Nephron (organoid): ENCODE results near the gene RSRC1.

Source experiments
- H3K27ac Mint-ChIP-seq, 3 experiments: 2 replicates each; pipeline ENCODE4 v1.8.0; 2020; ENCODE audit warnings: mixed read lengths in 3 of 3, mild to moderate bottlenecking in 2 of 3, moderate library complexity in 1 of 3
- H3K27me3 Mint-ChIP-seq: 2 replicates; pipeline ENCODE4 v1.8.0; 2021; ENCODE audit warnings: low read depth, mild to moderate bottlenecking, moderate library complexity, mixed read lengths
- H3K36me3 Mint-ChIP-seq: 2 replicates; pipeline ENCODE4 v1.8.0; 2020; ENCODE audit warnings: low read depth, mixed read lengths
- H3K4me1 Mint-ChIP-seq: 2 replicates; pipeline ENCODE4 v1.8.0; 2020; ENCODE audit warnings: mixed read lengths
- H3K4me3 Mint-ChIP-seq, 3 experiments: 2 replicates each; pipeline ENCODE4 v1.8.0; 2020; ENCODE audit warnings: mild to moderate bottlenecking in 3 of 3, mixed read lengths in 3 of 3, moderate library complexity in 2 of 3
- H3K9me3 Mint-ChIP-seq: 2 replicates; pipeline ENCODE4 v1.8.0; 2020; ENCODE audit warnings: mixed read lengths
- TF ChIP-seq, protein P1 (sequence below), 3 experiments: fragments of 200-600 bp; sonication (generic); IDR thresholded peaks; one replicate each; pipeline ENCODE4 v1.5.0; 2021; ENCODE audit warnings: antibody characterized with exemption in 3 of 3; ENCODE audit not compliant: unreplicated experiment in 3 of 3

The RSRC1 gene

DNA sequence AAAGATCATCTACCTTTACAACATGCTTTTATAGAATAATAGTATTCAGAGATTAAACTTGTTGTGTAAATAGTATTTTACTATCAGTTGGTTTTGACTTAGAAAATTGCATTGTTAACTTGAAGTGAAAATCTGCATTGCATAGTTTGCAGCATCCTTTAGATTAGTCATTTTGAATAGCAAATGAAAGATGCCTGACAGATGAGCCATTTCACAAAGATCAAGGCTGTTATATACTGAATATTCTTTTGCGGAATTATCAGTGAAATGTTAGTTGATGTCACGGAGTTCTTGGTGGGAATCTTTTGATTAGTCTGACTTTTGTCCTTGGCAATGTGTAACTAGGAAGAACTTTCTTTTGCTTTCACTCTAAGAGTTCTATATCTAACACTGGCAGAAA, 24.5 kb downstream of the RSRC1 start:
- Mint-ChIP-seq H3K27ac (no peak overlapping the region), H3K4me1 (no peaks in the 10 kb centered on the region), H3K36me3 (peaks cover 37% of the 10 kb centered on the region), H3K4me3 (no peak overlapping the region), H3K9me3 (no peaks in the 10 kb centered on the region), H3K27me3 (no peaks in the 10 kb centered on the region)
- TF ChIP-seq, protein P1, sequence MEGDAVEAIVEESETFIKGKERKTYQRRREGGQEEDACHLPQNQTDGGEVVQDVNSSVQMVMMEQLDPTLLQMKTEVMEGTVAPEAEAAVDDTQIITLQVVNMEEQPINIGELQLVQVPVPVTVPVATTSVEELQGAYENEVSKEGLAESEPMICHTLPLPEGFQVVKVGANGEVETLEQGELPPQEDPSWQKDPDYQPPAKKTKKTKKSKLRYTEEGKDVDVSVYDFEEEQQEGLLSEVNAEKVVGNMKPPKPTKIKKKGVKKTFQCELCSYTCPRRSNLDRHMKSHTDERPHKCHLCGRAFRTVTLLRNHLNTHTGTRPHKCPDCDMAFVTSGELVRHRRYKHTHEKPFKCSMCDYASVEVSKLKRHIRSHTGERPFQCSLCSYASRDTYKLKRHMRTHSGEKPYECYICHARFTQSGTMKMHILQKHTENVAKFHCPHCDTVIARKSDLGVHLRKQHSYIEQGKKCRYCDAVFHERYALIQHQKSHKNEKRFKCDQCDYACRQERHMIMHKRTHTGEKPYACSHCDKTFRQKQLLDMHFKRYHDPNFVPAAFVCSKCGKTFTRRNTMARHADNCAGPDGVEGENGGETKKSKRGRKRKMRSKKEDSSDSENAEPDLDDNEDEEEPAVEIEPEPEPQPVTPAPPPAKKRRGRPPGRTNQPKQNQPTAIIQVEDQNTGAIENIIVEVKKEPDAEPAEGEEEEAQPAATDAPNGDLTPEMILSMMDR (IDR thresholded peaks at IDR 0.05; ENCODE audit: unreplicated experiment in 3 of 3), result no peak

DNA sequence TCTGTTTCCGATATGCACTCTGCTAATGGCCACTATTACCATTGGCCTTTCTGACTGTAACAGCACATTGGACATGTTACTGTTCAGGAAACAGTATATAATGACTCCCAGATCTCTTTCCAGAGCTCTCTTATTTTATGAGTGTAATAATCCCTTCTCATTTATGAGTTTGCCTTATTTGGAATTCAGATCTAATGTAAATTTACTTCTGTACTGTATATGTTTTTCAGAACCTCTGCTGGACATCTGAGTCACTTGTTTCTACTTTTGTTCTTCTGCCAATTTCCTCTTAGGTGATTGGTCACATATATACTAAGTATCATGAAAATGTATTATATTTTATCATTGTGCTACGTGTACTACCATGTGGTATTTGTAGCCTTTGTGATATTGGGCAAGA, 30.5 kb downstream of the RSRC1 start:
- no peaks in the 10 kb centered on the region for H3K4me1 Mint-ChIP-seq

DNA sequence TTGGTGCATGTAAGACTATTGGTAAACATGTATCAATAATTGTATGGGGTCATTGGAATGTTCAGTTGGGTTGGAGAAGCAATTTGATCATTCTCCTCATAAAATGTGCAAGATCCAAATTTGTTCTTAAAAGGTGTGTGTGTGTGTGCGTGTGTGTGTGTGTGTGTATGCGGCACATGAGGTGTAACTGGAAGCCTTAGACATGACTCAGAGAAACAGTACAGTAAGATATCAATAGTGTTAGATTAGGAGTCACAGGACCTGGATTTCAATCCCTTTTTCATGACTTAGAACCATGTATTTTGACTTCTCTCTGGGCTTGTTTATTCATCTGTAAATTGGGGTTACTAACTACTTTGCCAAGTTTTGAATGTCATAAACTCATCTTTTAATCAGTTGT, 38.3 kb downstream of the RSRC1 start:
- no peak overlapping the region for H3K27ac Mint-ChIP-seq
- peaks cover 6% of the 10 kb centered on the region for H3K9me3 Mint-ChIP-seq
- H3K4me3 Mint-ChIP-seq, result no peak overlapping the region
- H3K36me3 Mint-ChIP-seq, result peaks cover 23% of the 10 kb centered on the region
- no peaks in the 10 kb centered on the region for H3K4me1 Mint-ChIP-seq
- TF ChIP-seq, protein P1 (IDR thresholded peaks at IDR 0.05; ENCODE audit: unreplicated experiment in 3 of 3), result no peak
- H3K27me3 Mint-ChIP-seq, result no peaks in the 10 kb centered on the region

More for the DNA sequence above, 30.5 kb downstream of the RSRC1 start:
- Mint-ChIP-seq H3K9me3 (peaks cover 7% of the 10 kb centered on the region), H3K36me3 (peaks cover 29% of the 10 kb centered on the region), H3K27me3 (no peaks in the 10 kb centered on the region), H3K27ac (no peak overlapping the region), H3K4me3 (no peak overlapping the region)
- TF ChIP-seq, protein P1 (IDR thresholded peaks at IDR 0.05; ENCODE audit: unreplicated experiment in 3 of 3), result no peak

DNA sequence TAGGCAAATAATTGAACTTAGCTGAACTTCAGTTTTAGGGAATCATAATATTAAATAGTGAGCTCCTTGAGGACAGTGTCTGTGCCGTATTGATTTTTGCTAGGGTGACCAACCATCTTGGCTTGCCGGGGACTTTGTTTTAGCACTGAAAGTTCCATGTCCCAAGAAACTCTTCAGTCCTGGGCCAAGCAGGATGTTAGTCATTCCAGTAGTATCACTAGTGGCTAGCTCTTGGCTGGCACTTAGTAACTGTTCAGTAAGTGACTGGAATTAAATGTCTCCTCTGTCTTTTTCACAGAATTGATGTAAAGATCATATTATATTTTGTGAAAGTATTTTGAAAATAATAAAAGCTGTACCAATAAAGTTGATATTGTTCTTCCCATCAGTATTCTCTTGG, 42.3 kb downstream of the RSRC1 start:
- Mint-ChIP-seq H3K4me3 (no peak overlapping the region), H3K27ac (no peak overlapping the region), H3K9me3 (peaks cover 12% of the 10 kb centered on the region), H3K36me3 (peaks cover 38% of the 10 kb centered on the region), H3K27me3 (peaks cover 4% of the 10 kb centered on the region), H3K4me1 (no peaks in the 10 kb centered on the region)
- TF ChIP-seq, protein P1 (IDR thresholded peaks at IDR 0.05; ENCODE audit: unreplicated experiment in 3 of 3), result no peak

DNA sequence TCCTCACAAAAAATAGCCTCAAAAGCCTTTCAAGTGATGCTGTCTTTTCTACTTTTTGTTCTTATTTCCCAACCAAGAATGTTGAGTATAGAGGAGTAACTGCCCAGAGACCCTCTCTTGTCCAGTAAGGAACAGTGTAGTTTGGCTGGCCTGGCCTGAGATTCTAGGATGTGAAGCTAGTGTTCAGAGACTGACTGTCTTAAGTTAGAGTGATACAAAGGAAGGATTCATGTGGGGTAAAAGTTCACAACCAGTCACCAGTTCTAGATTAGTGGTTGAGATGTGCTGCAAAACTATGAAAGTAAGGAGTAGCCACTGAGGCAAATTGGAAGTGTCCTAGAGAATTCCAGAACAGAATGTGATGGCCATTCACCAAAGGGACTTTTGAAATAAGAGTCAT, 49.1 kb downstream of the RSRC1 start:
- H3K9me3 Mint-ChIP-seq, result peaks cover 11% of the 10 kb centered on the region
- H3K4me3 Mint-ChIP-seq, result no peak overlapping the region
- H3K4me1 Mint-ChIP-seq, result no peaks in the 10 kb centered on the region
- TF ChIP-seq, protein P1 (IDR thresholded peaks at IDR 0.05; ENCODE audit: unreplicated experiment in 3 of 3), result no peak
- peaks cover 26% of the 10 kb centered on the region for H3K36me3 Mint-ChIP-seq
- H3K27ac Mint-ChIP-seq, result no peak overlapping the region
- H3K27me3 Mint-ChIP-seq, result peaks cover 4% of the 10 kb centered on the region

DNA sequence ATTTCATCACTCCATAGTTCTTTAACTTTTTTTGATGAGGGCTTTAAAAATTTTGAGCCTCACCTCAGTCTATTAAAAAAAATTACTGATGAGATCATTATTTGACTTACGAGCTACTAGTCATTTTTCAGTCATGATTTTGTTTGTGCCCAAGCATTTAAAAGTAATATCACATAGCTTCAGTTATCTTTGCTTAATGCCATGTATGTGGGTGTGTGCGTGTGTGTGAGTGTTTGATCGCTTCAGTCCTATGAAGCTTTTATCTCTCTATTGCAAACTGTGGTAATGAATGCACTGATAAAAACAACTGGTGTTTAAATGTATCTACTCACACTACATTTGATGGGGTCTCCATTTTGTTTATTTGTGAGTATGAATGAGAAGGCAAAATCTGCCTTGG, 49.8 kb downstream of the RSRC1 start:
- H3K4me3 Mint-ChIP-seq, result no peak overlapping the region
- peaks cover 18% of the 10 kb centered on the region for H3K36me3 Mint-ChIP-seq
- no peak overlapping the region for H3K27ac Mint-ChIP-seq
- no peaks in the 10 kb centered on the region for H3K4me1 Mint-ChIP-seq
- peaks cover 10% of the 10 kb centered on the region for H3K9me3 Mint-ChIP-seq
- peaks cover 4% of the 10 kb centered on the region for H3K27me3 Mint-ChIP-seq
- TF ChIP-seq, protein P1 (IDR thresholded peaks at IDR 0.05; ENCODE audit: unreplicated experiment in 3 of 3), result no peak
